ENCODE measurements around the gene SLC27A6. TPM values are rescaled to one million over a fixed set of nuclear protein-coding genes. Genes with fewer than 3 reads are reported as not detected.

Gene SLC27A6
- total RNA-seq, 1 experiment from 2014 or later: not detected

GRCh38 chr5:129002527-129002842 lies 37.2 kb downstream of the SLC27A6 start:
- intact Hi-C loops (cut with micrococcal nuclease): no loop called here
- Histone ChIP-seq H4K20me1 (ENCODE audit: low read length) (no peaks in the 10 kb centered on the region), H3F3A (ENCODE audit: low read length, unreplicated experiment) (no peaks in the 10 kb centered on the region), H3K9ac (ENCODE audit: low read length) (no peak overlapping the region), H3K4me1 (ENCODE audit: insufficient read depth, low read length) (no peaks in the 10 kb centered on the region), H3K4me3 (ENCODE audit: low read length) (no peak overlapping the region), H3K79me2 (ENCODE audit: low read length) (no peaks in the 10 kb centered on the region), H2AFZ (ENCODE audit: low read length) (no peak overlapping the region), H3K4me2 (ENCODE audit: low read length) (no peak overlapping the region), H3K27ac (ENCODE audit: low read length) (no peak overlapping the region), H3K9me3 (ENCODE audit: low read length) (no peaks in the 10 kb centered on the region), H3K9me2 (replicated peaks; ENCODE audit: low read length) (no peaks in the 10 kb centered on the region), H3K36me3 (ENCODE audit: low read depth, low read length) (no peaks in the 10 kb centered on the region), H3K27me3 (ENCODE audit: low read length) (peaks cover 37% of the 10 kb centered on the region)
- ChIA-PET CTCF (no interaction called here), POLR2A (ENCODE audit: unreplicated experiment) (no interaction called here)
- BruUV-seq (replicated peaks): no TSS peak
- ATAC-seq (no peak), DNase-seq (no peak)
- TF ChIP-seq CTCF (conservative IDR thresholded peaks at IDR 0.05; ENCODE audit: low read depth, low read length) (no peak), EZH2 (IDR thresholded peaks at IDR 0.05; ENCODE audit: low read length, unreplicated experiment) (no peak), EZH2phosphoT487 (IDR thresholded peaks at IDR 0.05; ENCODE audit: borderline replicate concordance, low read length) (no peak)

- no peaks in the 10 kb centered on the region for H3K4me1 ChIP-seq (ENCODE audit: insufficient read depth, low read length)
- DNase-seq (peak; percentile 10), ATAC-seq (no peak)
- H3K4me3 ChIP-seq (ENCODE audit: low read length): no peak overlapping the region
- no peaks in the 10 kb centered on the region for H3K9me3 ChIP-seq (ENCODE audit: low read length)
- BruUV-seq (replicated peaks): no TSS peak
- no peaks in the 10 kb centered on the region for H3F3A ChIP-seq (ENCODE audit: low read length, unreplicated experiment)
- intact Hi-C loops (cut with micrococcal nuclease): no loop called here
- no peak overlapping the region for H3K27ac ChIP-seq (ENCODE audit: low read length)
- H2AFZ ChIP-seq (ENCODE audit: low read length): no peak overlapping the region
- no peaks in the 10 kb centered on the region for H3K9me2 ChIP-seq (replicated peaks; ENCODE audit: low read length)
- ChIA-PET CTCF (no interaction called here), POLR2A (ENCODE audit: unreplicated experiment) (interaction anchor here (0.6 kb wide), 1 partner anchor 29 kb away, joined by 3 read pairs; no protein-coding TSS in a partner anchor)
- H3K79me2 ChIP-seq (ENCODE audit: low read length): no peaks in the 10 kb centered on the region
- H3K9ac ChIP-seq (ENCODE audit: low read length): no peak overlapping the region
- TF ChIP-seq CTCF (conservative IDR thresholded peaks at IDR 0.05; ENCODE audit: low read depth, low read length) (no peak), EZH2phosphoT487 (IDR thresholded peaks at IDR 0.05; ENCODE audit: borderline replicate concordance, low read length) (no peak), EZH2 (IDR thresholded peaks at IDR 0.05; ENCODE audit: low read length, unreplicated experiment) (no peak)
- H3K27me3 ChIP-seq (ENCODE audit: low read length): peaks cover 37% of the 10 kb centered on the region
- H3K4me2 ChIP-seq (ENCODE audit: low read length): no peak overlapping the region
- H3K36me3 ChIP-seq (ENCODE audit: low read depth, low read length): no peaks in the 10 kb centered on the region
- no peaks in the 10 kb centered on the region for H4K20me1 ChIP-seq (ENCODE audit: low read length)
Observed at GRCh38 chr5:129003232-129003631, 37.9 kb downstream of the SLC27A6 start.

GRCh38 chr5:129014185-129014584 lies 48.9 kb downstream of the SLC27A6 start:
- ATAC-seq (no peak), DNase-seq (no peak)
- Histone ChIP-seq H4K20me1 (ENCODE audit: low read length) (no peaks in the 10 kb centered on the region), H3K4me2 (ENCODE audit: low read length) (no peak overlapping the region), H3K4me3 (ENCODE audit: low read length) (no peak overlapping the region), H3K9me3 (ENCODE audit: low read length) (no peaks in the 10 kb centered on the region), H2AFZ (ENCODE audit: low read length) (no peak overlapping the region), H3K36me3 (ENCODE audit: low read depth, low read length) (no peaks in the 10 kb centered on the region), H3K9me2 (replicated peaks; ENCODE audit: low read length) (no peaks in the 10 kb centered on the region), H3K79me2 (ENCODE audit: low read length) (no peaks in the 10 kb centered on the region), H3K27me3 (ENCODE audit: low read length) (peaks cover 42% of the 10 kb centered on the region), H3K9ac (ENCODE audit: low read length) (no peak overlapping the region), H3K27ac (ENCODE audit: low read length) (no peak overlapping the region), H3F3A (ENCODE audit: low read length, unreplicated experiment) (no peaks in the 10 kb centered on the region), H3K4me1 (ENCODE audit: insufficient read depth, low read length) (no peaks in the 10 kb centered on the region)
- TF ChIP-seq EZH2phosphoT487 (IDR thresholded peaks at IDR 0.05; ENCODE audit: borderline replicate concordance, low read length) (no peak), CTCF (conservative IDR thresholded peaks at IDR 0.05; ENCODE audit: low read depth, low read length) (no peak), EZH2 (IDR thresholded peaks at IDR 0.05; ENCODE audit: low read length, unreplicated experiment) (no peak)
- CTCF ChIA-PET: no interaction called here
- no TSS peak for BruUV-seq (replicated peaks)
- POLR2A ChIA-PET (ENCODE audit: unreplicated experiment): no interaction called here
- intact Hi-C loops (cut with micrococcal nuclease): no loop called here
